IMR-90 (cell line): Measurements from ENCODE around the gene ZNF821.
"Not testable (repeated sequence)": the region's sequence is repeated elsewhere in the genome, so short reads cannot be mapped to it uniquely, and the experiment has no call there.

ENCODE experiments used
- BHLHE40 ChIP-seq: fragments of 150-350 bp; IDR thresholded peaks from 2 replicates; pipeline ENCODE4 v1.6.1; 2016; ENCODE audit warnings: mild to moderate bottlenecking, low read depth, low read length
- CEBPB ChIP-seq: IDR thresholded peaks from 2 replicates; pipeline ENCODE4 v1.6.1; 2012; ENCODE audit warnings: low read depth, low read length, improper control_type of control experiment
- FOS ChIP-seq: fragments of 150-350 bp; IDR thresholded peaks from 2 replicates; pipeline ENCODE4 v1.6.1; 2016; ENCODE audit warnings: low read depth, low read length
- MAFK ChIP-seq: IDR thresholded peaks from 2 replicates; pipeline ENCODE4 v1.6.1; 2012; ENCODE audit warnings: low read depth, low read length, improper control_type of control experiment
- MAZ ChIP-seq: IDR thresholded peaks from 2 replicates; pipeline ENCODE4 v1.6.1; 2012; ENCODE audit warnings: low read depth, mild to moderate bottlenecking, low read length, improper control_type of control experiment, moderate library complexity, borderline replicate concordance
- MXI1 ChIP-seq: IDR thresholded peaks from 2 replicates; pipeline ENCODE4 v1.6.1; 2012; ENCODE audit warnings: low read depth, mild to moderate bottlenecking, low read length, moderate library complexity, borderline replicate concordance
- POLR2A ChIP-seq: IDR thresholded peaks from 2 replicates; pipeline ENCODE4 v1.6.1; 2012; ENCODE audit warnings: mild to moderate bottlenecking, low read depth, low read length
- RAD21 ChIP-seq: IDR thresholded peaks from 2 replicates; pipeline ENCODE4 v1.6.1; 2012; ENCODE audit warnings: low read length, improper control_type of control experiment
- RCOR1 ChIP-seq: IDR thresholded peaks from 2 replicates; pipeline ENCODE4 v1.6.1; 2012; ENCODE audit warnings: mild to moderate bottlenecking, low read length, improper control_type of control experiment; ENCODE audit not compliant: insufficient replicate concordance
- RFX5 ChIP-seq: IDR thresholded peaks from 2 replicates; pipeline ENCODE4 v1.8.0; 2012; ENCODE audit warnings: low read depth, mild to moderate bottlenecking, low read length, moderate library complexity
- SMC3 ChIP-seq: fragments of 150-350 bp; IDR thresholded peaks from 2 replicates; pipeline ENCODE4 v1.6.1; 2016; ENCODE audit warnings: low read depth, mild to moderate bottlenecking, antibody characterized with exemption, low read length, moderate library complexity
- TF ChIP-seq, protein P1 (sequence below): conservative IDR thresholded peaks from 2 replicates; pipeline ENCODE4 v1.5.1; 2012; ENCODE audit warnings: mild to moderate bottlenecking, low read depth, low read length, improper control_type of control experiment
- TF ChIP-seq, protein P2 (sequence below): fragments of 150-350 bp; IDR thresholded peaks from 2 replicates; pipeline ENCODE4 v1.6.1; 2017; ENCODE audit warnings: mild to moderate bottlenecking, antibody characterized with exemption, low read length, low read depth

DNA sequence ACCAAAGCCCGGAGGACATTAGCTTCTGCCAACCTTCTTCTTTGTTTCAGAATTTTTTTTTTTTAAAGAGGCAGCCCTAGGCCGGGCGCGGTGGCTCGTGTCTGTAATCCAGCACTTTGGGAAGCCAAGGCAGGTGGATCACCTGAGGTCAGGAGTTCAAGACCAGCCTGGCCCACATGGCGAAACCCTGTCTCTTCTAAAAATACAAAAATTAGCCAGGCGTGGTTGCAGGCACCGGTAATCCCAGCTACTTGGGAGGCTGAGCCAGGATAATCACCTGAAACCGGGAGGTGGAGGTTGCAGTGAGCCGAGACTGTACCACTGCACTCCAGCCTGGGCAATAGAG lies 66.9 kb downstream of the ZNF821 start:
- not testable (repeated sequence) for TF ChIP-seq RAD21, POLR2A, MAFK, MXI1, CEBPB, RCOR1, FOS, SMC3, RFX5, BHLHE40, MAZ
- TF ChIP-seq, protein P1, sequence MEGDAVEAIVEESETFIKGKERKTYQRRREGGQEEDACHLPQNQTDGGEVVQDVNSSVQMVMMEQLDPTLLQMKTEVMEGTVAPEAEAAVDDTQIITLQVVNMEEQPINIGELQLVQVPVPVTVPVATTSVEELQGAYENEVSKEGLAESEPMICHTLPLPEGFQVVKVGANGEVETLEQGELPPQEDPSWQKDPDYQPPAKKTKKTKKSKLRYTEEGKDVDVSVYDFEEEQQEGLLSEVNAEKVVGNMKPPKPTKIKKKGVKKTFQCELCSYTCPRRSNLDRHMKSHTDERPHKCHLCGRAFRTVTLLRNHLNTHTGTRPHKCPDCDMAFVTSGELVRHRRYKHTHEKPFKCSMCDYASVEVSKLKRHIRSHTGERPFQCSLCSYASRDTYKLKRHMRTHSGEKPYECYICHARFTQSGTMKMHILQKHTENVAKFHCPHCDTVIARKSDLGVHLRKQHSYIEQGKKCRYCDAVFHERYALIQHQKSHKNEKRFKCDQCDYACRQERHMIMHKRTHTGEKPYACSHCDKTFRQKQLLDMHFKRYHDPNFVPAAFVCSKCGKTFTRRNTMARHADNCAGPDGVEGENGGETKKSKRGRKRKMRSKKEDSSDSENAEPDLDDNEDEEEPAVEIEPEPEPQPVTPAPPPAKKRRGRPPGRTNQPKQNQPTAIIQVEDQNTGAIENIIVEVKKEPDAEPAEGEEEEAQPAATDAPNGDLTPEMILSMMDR, result not testable (repeated sequence)
- TF ChIP-seq, protein P2, sequence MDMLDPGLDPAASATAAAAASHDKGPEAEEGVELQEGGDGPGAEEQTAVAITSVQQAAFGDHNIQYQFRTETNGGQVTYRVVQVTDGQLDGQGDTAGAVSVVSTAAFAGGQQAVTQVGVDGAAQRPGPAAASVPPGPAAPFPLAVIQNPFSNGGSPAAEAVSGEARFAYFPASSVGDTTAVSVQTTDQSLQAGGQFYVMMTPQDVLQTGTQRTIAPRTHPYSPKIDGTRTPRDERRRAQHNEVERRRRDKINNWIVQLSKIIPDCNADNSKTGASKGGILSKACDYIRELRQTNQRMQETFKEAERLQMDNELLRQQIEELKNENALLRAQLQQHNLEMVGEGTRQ, result not testable (repeated sequence)
